Left ventricle myocardium inferior (tissue), 1 donor: ENCODE results near the gene DTYMK. TPM values are rescaled to one million over a fixed set of nuclear protein-coding genes. Genes with fewer than 3 reads are reported as not detected.

Experiments used
- DNase-seq: peaks from one replicate; pipeline ENCODE4 v3.0.0-alpha.2; 2020
- H3K27ac ChIP-seq: fragments of 200-600 bp; replicated peaks from 2 replicates; pipeline ENCODE4 v1.8.0; 2021
- H3K27me3 ChIP-seq: fragments of 200-600 bp; 2 replicates; pipeline ENCODE4 v1.8.0; 2021; ENCODE audit warnings: low read depth
- H3K36me3 ChIP-seq: fragments of 200-600 bp; 2 replicates; pipeline ENCODE4 v1.8.0; 2021
- H3K4me1 ChIP-seq: fragments of 200-600 bp; 2 replicates; pipeline ENCODE4 v1.8.0; 2021
- H3K4me3 ChIP-seq: fragments of 200-600 bp; 2 replicates; pipeline ENCODE4 v1.8.0; 2021; ENCODE audit warnings: mild to moderate bottlenecking, moderate library complexity
- H3K9me3 ChIP-seq: fragments of 200-600 bp; replicated peaks from 2 replicates; pipeline ENCODE4 v1.8.0; 2021
- intact Hi-C: fragments of 100-400 bp; cut with micrococcal nuclease; formaldehyde crosslinking; loops from one replicate; pipeline ENCODE4 v1.11.0; 2022
- total RNA-seq: library from RNA; stranded (reverse); fragmentation: NEBNext Ultra II Directional; extraction: Animal tissue kit (Norgen Biotek cat#: 25700); gene quantifications from one replicate; pipeline ENCODE4 v1.2.1, GENCODE V29; 2021
- TF ChIP-seq, protein P1 (sequence below): fragments of 200-600 bp; IDR thresholded peaks from 2 replicates; pipeline ENCODE4 v1.8.0; 2021; ENCODE audit warnings: antibody characterized with exemption, mild to moderate bottlenecking, borderline replicate concordance
- donor health status: DM: no; HTN: yes; CAD: no; lungs with severe emphysema.

Gene DTYMK
- total RNA-seq, 1 donor from 2014 or later = 10.6 TPM

DNA sequence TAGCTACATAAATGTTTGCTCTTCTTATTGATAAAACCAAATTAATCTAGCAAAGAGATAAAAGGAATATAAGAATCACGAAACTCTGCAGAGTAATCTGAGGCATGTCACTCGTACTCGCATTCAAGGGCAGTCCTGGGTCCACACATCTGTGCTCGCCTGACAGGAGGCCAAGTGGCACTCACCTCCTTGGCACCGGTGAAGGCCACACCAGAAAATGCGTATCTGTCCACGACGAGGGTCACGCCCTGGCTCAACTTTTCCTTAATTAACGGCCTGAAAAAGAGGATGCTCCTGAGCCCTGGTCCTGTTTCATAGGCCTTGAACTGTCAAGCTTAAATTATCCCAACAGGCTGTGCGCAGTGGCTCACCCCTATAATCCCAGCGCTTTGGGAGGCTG, 6.6 kb downstream of the DTYMK start:
- H3K4me1 ChIP-seq = peaks cover 5% of the 10 kb centered on the region

DNA sequence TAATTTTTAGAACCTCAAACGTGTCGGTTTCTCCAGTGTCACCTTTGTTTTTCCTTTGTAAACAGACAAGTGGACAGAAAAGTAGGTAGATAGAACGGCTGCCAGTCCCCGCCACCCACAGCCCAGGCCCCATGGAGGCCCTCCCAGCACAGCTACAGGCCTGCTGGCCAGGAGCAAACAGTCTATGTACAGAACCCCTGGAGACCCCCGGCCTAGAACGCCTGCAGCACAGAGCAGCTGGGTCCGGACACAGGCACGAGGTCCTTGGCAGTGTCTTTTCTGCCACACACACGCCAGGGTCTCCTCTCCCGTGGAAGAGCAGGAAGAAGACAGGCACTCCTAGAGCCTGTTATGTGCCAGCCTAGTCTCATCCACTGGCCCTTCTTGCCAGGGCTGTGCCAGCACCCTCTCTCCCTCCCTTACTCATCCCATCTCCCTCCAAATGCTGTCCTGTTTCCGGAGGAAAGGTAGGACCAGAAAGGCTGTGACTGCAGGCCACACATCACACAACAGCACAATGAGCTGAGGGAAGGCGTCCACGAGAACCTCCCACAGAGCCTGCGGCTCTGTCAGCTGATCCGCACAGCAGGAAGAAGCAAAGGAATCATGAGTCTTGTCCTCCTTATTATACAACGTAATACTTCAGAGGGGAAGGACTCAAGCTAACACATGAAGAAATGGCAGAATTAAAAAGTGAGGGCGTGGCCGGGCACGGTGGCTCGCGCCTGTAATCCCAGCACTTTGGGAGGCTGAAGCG, 7.7 kb downstream of the DTYMK start:
- Histone ChIP-seq H3K27ac (no peak overlapping the region), H3K9me3 (no peaks in the 10 kb centered on the region), H3K4me1 (peaks cover 13% of the 10 kb centered on the region), H3K36me3 (peaks cover 26% of the 10 kb centered on the region), H3K27me3 (no peaks in the 10 kb centered on the region), H3K4me3 (no peak overlapping the region)
- intact Hi-C loops = no loop called here
- TF ChIP-seq, protein P1, sequence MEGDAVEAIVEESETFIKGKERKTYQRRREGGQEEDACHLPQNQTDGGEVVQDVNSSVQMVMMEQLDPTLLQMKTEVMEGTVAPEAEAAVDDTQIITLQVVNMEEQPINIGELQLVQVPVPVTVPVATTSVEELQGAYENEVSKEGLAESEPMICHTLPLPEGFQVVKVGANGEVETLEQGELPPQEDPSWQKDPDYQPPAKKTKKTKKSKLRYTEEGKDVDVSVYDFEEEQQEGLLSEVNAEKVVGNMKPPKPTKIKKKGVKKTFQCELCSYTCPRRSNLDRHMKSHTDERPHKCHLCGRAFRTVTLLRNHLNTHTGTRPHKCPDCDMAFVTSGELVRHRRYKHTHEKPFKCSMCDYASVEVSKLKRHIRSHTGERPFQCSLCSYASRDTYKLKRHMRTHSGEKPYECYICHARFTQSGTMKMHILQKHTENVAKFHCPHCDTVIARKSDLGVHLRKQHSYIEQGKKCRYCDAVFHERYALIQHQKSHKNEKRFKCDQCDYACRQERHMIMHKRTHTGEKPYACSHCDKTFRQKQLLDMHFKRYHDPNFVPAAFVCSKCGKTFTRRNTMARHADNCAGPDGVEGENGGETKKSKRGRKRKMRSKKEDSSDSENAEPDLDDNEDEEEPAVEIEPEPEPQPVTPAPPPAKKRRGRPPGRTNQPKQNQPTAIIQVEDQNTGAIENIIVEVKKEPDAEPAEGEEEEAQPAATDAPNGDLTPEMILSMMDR = no peak
- no peak for DNase-seq

More for the DNA sequence above, 6.6 kb downstream of the DTYMK start:
- peaks cover 26% of the 10 kb centered on the region for H3K36me3 ChIP-seq
- no peaks in the 10 kb centered on the region for H3K9me3 ChIP-seq
- no peak overlapping the region for H3K27ac ChIP-seq
- TF ChIP-seq, protein P1 = no peak
- intact Hi-C loops = no loop called here
- no peaks in the 10 kb centered on the region for H3K27me3 ChIP-seq
- H3K4me3 ChIP-seq = no peak overlapping the region
- no peak for DNase-seq

DNA sequence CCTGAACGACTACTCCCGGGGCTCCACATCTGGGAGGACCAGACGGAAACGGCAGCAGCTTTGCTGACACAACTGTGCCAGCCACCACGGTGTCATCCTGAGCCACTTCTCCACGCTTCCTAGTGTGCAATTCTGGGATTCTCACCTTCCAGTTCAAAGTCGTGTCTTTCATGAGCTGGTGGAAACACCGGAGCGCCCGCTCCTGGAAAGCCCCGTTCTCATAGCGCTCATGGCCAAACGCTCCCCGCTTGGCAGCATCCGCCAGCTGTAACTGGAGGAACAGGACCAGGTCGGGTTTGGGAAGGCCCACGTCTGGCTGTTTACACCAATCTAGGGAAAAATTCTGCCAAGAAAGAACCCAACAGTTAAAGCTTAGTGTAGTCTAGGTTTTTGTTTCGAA, 8.3 kb downstream of the DTYMK start:
- TF ChIP-seq, protein P1 = no peak

DNA sequence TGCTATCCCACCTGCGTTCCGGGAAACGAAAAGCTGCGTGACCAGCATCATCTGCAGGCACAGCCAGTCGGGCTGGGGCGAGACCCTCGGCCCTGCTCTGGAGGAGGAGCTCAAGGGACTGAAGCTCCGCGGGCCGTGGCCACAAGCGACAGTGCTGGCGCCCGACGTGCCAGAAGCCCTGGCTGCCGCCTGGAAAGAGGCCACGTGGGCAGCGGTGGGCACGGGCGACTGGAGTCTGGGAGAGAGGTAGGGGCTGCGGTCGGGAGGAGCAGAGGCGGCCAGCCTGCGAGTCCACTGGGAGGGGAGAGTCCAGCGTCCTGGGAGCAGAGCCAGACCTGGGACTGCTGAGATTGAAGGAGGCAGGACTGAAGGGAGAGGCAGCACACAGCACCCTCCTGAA, 9.2 kb downstream of the DTYMK start:
- TF ChIP-seq, protein P1 = no peak
- H3K4me3 ChIP-seq = no peak overlapping the region
- H3K27ac ChIP-seq = no peak overlapping the region
- no peak for DNase-seq
- peaks cover 31% of the 10 kb centered on the region for H3K36me3 ChIP-seq
- no peaks in the 10 kb centered on the region for H3K27me3 ChIP-seq
- H3K9me3 ChIP-seq = no peaks in the 10 kb centered on the region
- peaks cover 15% of the 10 kb centered on the region for H3K4me1 ChIP-seq
- intact Hi-C loops = no loop called here

More for the DNA sequence above, 8.3 kb downstream of the DTYMK start:
- H3K27ac ChIP-seq = no peak overlapping the region
- H3K4me1 ChIP-seq = peaks cover 15% of the 10 kb centered on the region
- intact Hi-C loops = no loop called here
- H3K4me3 ChIP-seq = no peak overlapping the region
- no peaks in the 10 kb centered on the region for H3K9me3 ChIP-seq
- no peak for DNase-seq
- peaks cover 26% of the 10 kb centered on the region for H3K36me3 ChIP-seq
- no peaks in the 10 kb centered on the region for H3K27me3 ChIP-seq

DNA sequence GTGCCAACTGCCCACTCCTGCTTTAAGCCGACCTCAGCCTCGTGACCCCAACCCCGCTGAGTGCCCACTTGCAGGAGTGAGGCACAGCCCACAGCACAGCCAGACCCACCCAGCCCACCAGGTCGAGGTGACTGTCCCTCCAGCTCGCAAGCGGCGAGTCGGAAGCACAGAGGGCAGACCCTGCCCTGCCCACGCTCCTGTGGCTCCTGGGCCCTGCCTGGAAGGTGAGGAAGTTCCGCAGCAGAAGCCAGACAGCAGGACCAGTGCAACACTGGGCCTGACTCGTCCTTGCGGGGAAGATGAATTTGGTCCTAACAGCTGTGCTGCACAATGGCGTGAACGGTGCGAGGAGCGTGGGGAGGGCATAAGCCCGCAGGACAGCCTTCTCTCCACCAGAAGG, 9.9 kb downstream of the DTYMK start:
- Histone ChIP-seq H3K27me3 (no peaks in the 10 kb centered on the region), H3K9me3 (no peaks in the 10 kb centered on the region), H3K27ac (no peak overlapping the region), H3K4me3 (no peak overlapping the region), H3K4me1 (peaks cover 15% of the 10 kb centered on the region), H3K36me3 (peaks cover 38% of the 10 kb centered on the region)
- TF ChIP-seq, protein P1 = no peak
- no peak for DNase-seq
- intact Hi-C loops = no loop called here
